PC-3 (cell line): Measurements from ENCODE around the gene MTCL1. TPM values are rescaled to one million over a fixed set of nuclear protein-coding genes. Genes with fewer than 3 reads are reported as not detected.

Experiments used
- ATAC-seq: fragments of 200-7000 bp; cut with Tn5 transposase; 2 replicates; pipeline ENCODE4 v1.9.1; 2020; ENCODE audit warnings: mild to moderate bottlenecking, moderate library complexity
- BruUV-seq: library from RNA; stranded (reverse); fragments of 400-500 nt; replicated peaks from 2 replicates; lab custom pipeline; 2021; lab: Mats Ljungman, UMichigan
- CTCF ChIA-PET: fragments of 300-600 bp; sonication (Branson Sonifier 250); formaldehyde crosslinking; loops from one replicate; lab custom pipeline; 2022; ENCODE audit warnings: antibody characterized with exemption; lab: Charles Lee
- POLR2A ChIA-PET: fragments of 300-600 bp; sonication (Branson Sonifier 250); formaldehyde crosslinking; loops from one replicate; lab custom pipeline; 2022; ENCODE audit warnings: antibody characterized with exemption; ENCODE audit not compliant: unreplicated experiment; lab: Charles Lee
- DNase-seq: peaks from one replicate; pipeline ENCODE4 v3.0.0-alpha.2; 2015
- H2AFZ ChIP-seq: fragments of 300-600 bp; sonication (generic); 2 replicates; pipeline ENCODE4 v1.6.0; 2016; ENCODE audit warnings: antibody characterized with exemption, low read length
- H3F3A ChIP-seq: fragments of 300-600 bp; sonication (generic); one replicate; pipeline ENCODE4 v1.6.0; 2017; ENCODE audit warnings: antibody characterized with exemption, low read length, control low read depth, mild to moderate bottlenecking; ENCODE audit not compliant: unreplicated experiment
- H3K27ac ChIP-seq: fragments of 300-600 bp; sonication (generic); 2 replicates; pipeline ENCODE4 v1.5.1; 2016; ENCODE audit warnings: mild to moderate bottlenecking, low read length
- H3K27me3 ChIP-seq: fragments of 300-600 bp; sonication (generic); 2 replicates; pipeline ENCODE4 v1.6.1; 2016; ENCODE audit warnings: low read length, mixed read lengths
- H3K36me3 ChIP-seq: fragments of 300-600 bp; sonication (generic); 2 replicates; pipeline ENCODE4 v1.6.1; 2016; ENCODE audit warnings: low read depth, mixed run types, low read length, mixed read lengths
- H3K4me1 ChIP-seq: fragments of 300-600 bp; sonication (generic); 2 replicates; pipeline ENCODE4 v1.5.1; 2016; ENCODE audit warnings: low read length; ENCODE audit not compliant: insufficient read depth
- H3K4me2 ChIP-seq: fragments of 300-600 bp; sonication (generic); 2 replicates; pipeline ENCODE4 v1.6.0; 2016; ENCODE audit warnings: low read length
- H3K4me3 ChIP-seq: fragments of 300-600 bp; sonication (generic); 2 replicates; pipeline ENCODE4 v1.5.1; 2016; ENCODE audit warnings: mild to moderate bottlenecking, low read length, mixed read lengths
- H3K79me2 ChIP-seq: fragments of 300-600 bp; sonication (generic); 2 replicates; pipeline ENCODE4 v1.6.1; 2017; ENCODE audit warnings: low read length, mixed read lengths
- H3K9ac ChIP-seq: fragments of 300-600 bp; sonication (generic); 2 replicates; pipeline ENCODE4 v1.6.0; 2016; ENCODE audit warnings: mild to moderate bottlenecking, low read length
- H3K9me2 ChIP-seq: fragments of 300-600 bp; sonication (generic); replicated peaks from 2 replicates; pipeline ENCODE4 v1.6.1; 2016; ENCODE audit warnings: mixed run types, low read length, mixed read lengths
- H3K9me3 ChIP-seq: fragments of 300-600 bp; sonication (generic); 2 replicates; pipeline ENCODE4 v1.6.1; 2016; ENCODE audit warnings: low read length, mixed read lengths
- H4K20me1 ChIP-seq: fragments of 300-600 bp; sonication (generic); 2 replicates; pipeline ENCODE4 v1.6.1; 2016; ENCODE audit warnings: low read length, mixed read lengths
- EZH2 ChIP-seq: fragments of 300-600 bp; sonication (generic); IDR thresholded peaks from one replicate; pipeline ENCODE4 v1.6.1; 2017; ENCODE audit warnings: antibody characterized with exemption, mild to moderate bottlenecking, low read length; ENCODE audit not compliant: unreplicated experiment
- EZH2phosphoT487 ChIP-seq: fragments of 300-600 bp; sonication (generic); IDR thresholded peaks from 2 replicates; pipeline ENCODE4 v1.6.1; 2018; ENCODE audit warnings: mild to moderate bottlenecking, antibody characterized with exemption, low read length, borderline replicate concordance
- intact Hi-C: fragments of 100-400 bp; cut with micrococcal nuclease; formaldehyde crosslinking; loops from 2 replicates; pipeline ENCODE4 v1.9.0; 2023
- total RNA-seq: library from RNA; depleted of rRNA; stranded (reverse); fragments of >200 nt; gene quantifications from 2 replicates; pipeline ENCODE4 v1.2.3, GENCODE V29; 2014
- TF ChIP-seq, protein P1 (sequence below): fragments of 300-600 bp; sonication (generic); conservative IDR thresholded peaks from 2 replicates; pipeline ENCODE4 v1.5.1; 2017; ENCODE audit warnings: antibody characterized with exemption, low read depth, mild to moderate bottlenecking, low read length

The MTCL1 gene
- total RNA-seq, 1 experiment from 2014 or later: 33.1 TPM

DNA sequence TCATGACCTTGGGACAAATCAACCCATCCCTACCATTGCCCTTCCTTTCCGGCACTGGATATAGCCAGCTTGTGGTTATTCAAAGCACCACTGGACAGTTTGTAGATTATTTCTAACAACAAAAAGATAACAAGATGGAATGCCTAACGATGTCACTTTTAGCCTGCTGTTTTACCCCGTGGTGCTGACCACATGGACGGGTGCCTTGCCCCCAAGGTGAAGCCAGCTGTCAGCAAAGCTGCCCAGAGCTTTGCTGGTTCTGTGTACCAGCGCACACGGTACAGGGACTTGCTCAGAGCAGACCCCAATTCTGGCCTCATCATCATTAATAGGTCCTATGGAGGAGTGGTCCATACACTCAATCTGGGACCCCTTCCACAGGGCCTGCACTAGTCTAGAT lies 118.2 kb downstream of the MTCL1 start:
- Histone ChIP-seq H3K4me3 (no peak overlapping the region), H3K4me2 (no peak overlapping the region), H3K9ac (no peak overlapping the region), H3K4me1 (no peaks in the 10 kb centered on the region), H3K27me3 (no peaks in the 10 kb centered on the region), H3K36me3 (peaks cover 20% of the 10 kb centered on the region), H3K27ac (no peak overlapping the region), H3K9me3 (no peaks in the 10 kb centered on the region), H4K20me1 (no peaks in the 10 kb centered on the region), H3K79me2 (no peaks in the 10 kb centered on the region), H2AFZ (no peak overlapping the region), H3K9me2 (no peaks in the 10 kb centered on the region), H3F3A (no peaks in the 10 kb centered on the region)
- DNase-seq: no peak
- BruUV-seq: no TSS peak
- intact Hi-C loops: no loop called here
- ChIA-PET POLR2A (no interaction called here), CTCF (no interaction called here)
- ATAC-seq: no peak
- no peak for TF ChIP-seq EZH2
- TF ChIP-seq, protein P1, sequence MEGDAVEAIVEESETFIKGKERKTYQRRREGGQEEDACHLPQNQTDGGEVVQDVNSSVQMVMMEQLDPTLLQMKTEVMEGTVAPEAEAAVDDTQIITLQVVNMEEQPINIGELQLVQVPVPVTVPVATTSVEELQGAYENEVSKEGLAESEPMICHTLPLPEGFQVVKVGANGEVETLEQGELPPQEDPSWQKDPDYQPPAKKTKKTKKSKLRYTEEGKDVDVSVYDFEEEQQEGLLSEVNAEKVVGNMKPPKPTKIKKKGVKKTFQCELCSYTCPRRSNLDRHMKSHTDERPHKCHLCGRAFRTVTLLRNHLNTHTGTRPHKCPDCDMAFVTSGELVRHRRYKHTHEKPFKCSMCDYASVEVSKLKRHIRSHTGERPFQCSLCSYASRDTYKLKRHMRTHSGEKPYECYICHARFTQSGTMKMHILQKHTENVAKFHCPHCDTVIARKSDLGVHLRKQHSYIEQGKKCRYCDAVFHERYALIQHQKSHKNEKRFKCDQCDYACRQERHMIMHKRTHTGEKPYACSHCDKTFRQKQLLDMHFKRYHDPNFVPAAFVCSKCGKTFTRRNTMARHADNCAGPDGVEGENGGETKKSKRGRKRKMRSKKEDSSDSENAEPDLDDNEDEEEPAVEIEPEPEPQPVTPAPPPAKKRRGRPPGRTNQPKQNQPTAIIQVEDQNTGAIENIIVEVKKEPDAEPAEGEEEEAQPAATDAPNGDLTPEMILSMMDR: no peak

DNA sequence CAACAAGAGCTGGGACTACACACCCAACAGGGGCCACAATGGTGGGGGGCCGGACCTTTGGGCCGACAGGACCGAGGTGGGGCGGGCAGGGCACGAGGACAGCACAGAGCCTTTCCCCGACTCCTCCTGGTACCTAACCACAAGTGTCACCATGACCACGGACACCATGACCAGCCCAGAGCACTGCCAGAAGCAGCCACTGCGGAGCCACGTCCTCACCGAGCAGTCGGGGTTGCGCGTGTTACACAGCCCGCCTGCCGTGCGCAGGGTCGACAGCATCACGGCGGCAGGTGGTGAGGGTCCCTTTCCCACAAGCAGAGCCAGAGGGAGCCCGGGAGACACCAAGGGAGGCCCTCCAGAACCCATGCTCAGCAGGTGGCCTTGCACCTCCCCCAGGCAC lies 119.5 kb downstream of the MTCL1 start:
- Histone ChIP-seq H3K27me3 (no peaks in the 10 kb centered on the region), H3K27ac (no peak overlapping the region), H3K4me3 (no peak overlapping the region), H3K79me2 (no peaks in the 10 kb centered on the region), H3K9ac (no peak overlapping the region), H3K9me2 (no peaks in the 10 kb centered on the region), H3F3A (no peaks in the 10 kb centered on the region), H3K4me2 (no peak overlapping the region), H3K36me3 (peaks cover 10% of the 10 kb centered on the region), H4K20me1 (no peaks in the 10 kb centered on the region), H2AFZ (no peak overlapping the region), H3K9me3 (no peaks in the 10 kb centered on the region), H3K4me1 (no peaks in the 10 kb centered on the region)
- TF ChIP-seq EZH2 (no peak), EZH2phosphoT487 (no peak)
- TF ChIP-seq, protein P1: no peak
- BruUV-seq: no TSS peak
- no peak for DNase-seq
- no peak for ATAC-seq
- intact Hi-C loops: no loop called here
- ChIA-PET CTCF (no interaction called here), POLR2A (no interaction called here)

DNA sequence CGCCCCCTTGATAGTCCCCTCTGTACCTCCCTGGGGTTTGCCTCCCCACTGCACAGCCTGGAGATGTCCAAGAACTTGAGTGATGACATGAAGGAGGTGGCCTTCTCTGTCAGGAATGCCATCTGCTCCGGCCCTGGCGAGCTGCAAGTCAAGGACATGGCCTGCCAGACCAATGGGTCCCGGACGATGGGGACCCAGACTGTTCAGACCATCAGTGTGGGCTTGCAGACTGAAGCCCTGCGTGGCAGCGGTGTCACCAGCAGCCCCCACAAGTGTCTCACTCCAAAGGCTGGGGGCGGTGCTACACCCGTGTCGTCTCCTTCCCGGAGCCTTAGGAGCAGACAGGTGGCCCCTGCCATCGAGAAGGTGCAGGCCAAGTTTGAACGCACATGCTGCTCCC lies 119.9 kb downstream of the MTCL1 start:
- intact Hi-C loops: no loop called here
- no peaks in the 10 kb centered on the region for H3K9me2 ChIP-seq
- no peak overlapping the region for H2AFZ ChIP-seq
- no peaks in the 10 kb centered on the region for H3K27me3 ChIP-seq
- POLR2A ChIA-PET: no interaction called here
- peaks cover 10% of the 10 kb centered on the region for H3K36me3 ChIP-seq
- no peak overlapping the region for H3K4me3 ChIP-seq
- CTCF ChIA-PET: no interaction called here
- H3K27ac ChIP-seq: no peak overlapping the region
- no peaks in the 10 kb centered on the region for H3K79me2 ChIP-seq
- H3K9ac ChIP-seq: no peak overlapping the region
- no TSS peak for BruUV-seq
- H3K4me1 ChIP-seq: no peaks in the 10 kb centered on the region
- DNase-seq (no peak), ATAC-seq (no peak)
- no peak for TF ChIP-seq EZH2phosphoT487
- TF ChIP-seq EZH2: no peak
- TF ChIP-seq, protein P1: no peak
- H3F3A ChIP-seq: no peaks in the 10 kb centered on the region
- H4K20me1 ChIP-seq: no peaks in the 10 kb centered on the region
- H3K9me3 ChIP-seq: no peaks in the 10 kb centered on the region
- no peak overlapping the region for H3K4me2 ChIP-seq
